K562 (cell line): ENCODE measurements around the gene TMX4. TPM values are rescaled to one million over a fixed set of nuclear protein-coding genes. Genes with fewer than 3 reads are reported as not detected.

Experiments
- ATAC-seq: fragments of 200-7000 bp; cut with Tn5 transposase; 3 replicates; pipeline ENCODE4 v1.9.1; 2020; ENCODE audit warnings: moderate library complexity
- BruUV-seq: library from RNA; stranded (reverse); fragments of 400-500 nt; replicated peaks from 2 replicates; lab custom pipeline; 2021; lab: Mats Ljungman, UMichigan
- CTCF ChIA-PET: fragments of 300-600 bp; formaldehyde crosslinking; extraction: SDS; loops from one replicate; lab custom pipeline; 2021; ENCODE audit warnings: low intra/inter-chr PET ratio; lab: Yijun Ruan, JAX
- POLR2A ChIA-PET: fragments of 300-600, 350-650 bp; sonication (Branson Sonifier 250); formaldehyde crosslinking; extraction: SDS; loops from one replicate; lab custom pipeline; 2021; ENCODE audit warnings: antibody characterized with exemption, inconsistent platforms; lab: Yijun Ruan, JAX
- DNase-seq, 4 experiments: peaks; one replicate each; pipeline versions ENCODE4 v3.0.0 to v3.0.0-alpha.2; 2011 to 2018; ENCODE audit warnings: low spot score in 3 of 4, mixed read lengths in 3 of 4; ENCODE audit errors: extremely low read depth in 1 of 4
- FAIRE-seq: peaks from 2 replicates; lab custom pipeline; 2011; peaks lifted over from hg19 to GRCh38; lab: Jason Lieb, UNC
- H2AFZ ChIP-seq: 2 replicates; pipeline ENCODE4 v1.6.0; 2011; ENCODE audit warnings: low read depth, low read length, control low read depth, inconsistent platforms
- H3K27ac ChIP-seq: fragments of 200-600 bp; 3 replicates; pipeline ENCODE4 v1.8.0; 2011; ENCODE audit warnings: low read depth, mild to moderate bottlenecking, control low read depth, inconsistent platforms, low read length, moderate library complexity, mixed read lengths; ENCODE audit errors: extremely low read depth
- H3K27me3 ChIP-seq, 2 experiments: fragments of 300-600 bp in 1 of 2; 2 replicates in 1 of 2; 3 replicates in 1 of 2; pipeline versions ENCODE4 v1.6.0 to v1.8.0; 2011; ENCODE audit warnings: inconsistent platforms in 2 of 2, low read length in 2 of 2, mild to moderate bottlenecking in 1 of 2, mixed read lengths in 1 of 2, moderate library complexity in 1 of 2; ENCODE audit not compliant: control insufficient read depth in 2 of 2, insufficient read depth in 2 of 2
- H3K36me3 ChIP-seq: fragments of 300-600 bp; 3 replicates; pipeline ENCODE4 v1.8.0; 2011; ENCODE audit warnings: mild to moderate bottlenecking, low read length, inconsistent platforms; ENCODE audit not compliant: control insufficient read depth, insufficient read depth
- H3K4me1 ChIP-seq, 2 experiments: fragments of 200-600 bp in 1 of 2; replicated peaks in 1 of 2; 2 replicates in 1 of 2; 3 replicates in 1 of 2; pipeline versions ENCODE4 v1.5.1 to v1.8.0; 2011; ENCODE audit warnings: inconsistent platforms in 2 of 2, low read length in 2 of 2, mild to moderate bottlenecking in 1 of 2, mixed read lengths in 1 of 2, moderate library complexity in 1 of 2; ENCODE audit not compliant: control insufficient read depth in 2 of 2, insufficient read depth in 2 of 2
- H3K4me2 ChIP-seq: 2 replicates; pipeline ENCODE4 v1.6.1; 2011; ENCODE audit warnings: low read length, control low read depth, inconsistent platforms, mixed read lengths; ENCODE audit not compliant: insufficient read depth
- H3K4me3 ChIP-seq: fragments of 200-600 bp; sonication (generic), shearing (Covaris generic); 2 replicates; pipeline ENCODE4 v1.5.1; 2016; ENCODE audit warnings: control low read depth, inconsistent platforms
- H3K79me2 ChIP-seq: fragments of 200-600 bp; 3 replicates; pipeline ENCODE4 v1.8.0; 2011; ENCODE audit warnings: low read length, inconsistent platforms; ENCODE audit not compliant: control insufficient read depth, insufficient read depth
- H3K9ac ChIP-seq, 2 experiments: 2 replicates each; pipeline versions ENCODE4 v1.6.0 to v1.6.1; 2011; ENCODE audit warnings: low read depth in 2 of 2, low read length in 2 of 2, control low read depth in 1 of 2, inconsistent platforms in 1 of 2, mild to moderate bottlenecking in 1 of 2, mixed read lengths in 1 of 2; ENCODE audit not compliant: insufficient read depth in 1 of 2
- H3K9me1 ChIP-seq: one replicate; pipeline ENCODE4 v1.6.0; 2011; ENCODE audit warnings: inconsistent platforms, mild to moderate bottlenecking, low read length, moderate library complexity; ENCODE audit not compliant: control insufficient read depth, insufficient read depth
- H3K9me3 ChIP-seq: replicated peaks from 2 replicates; pipeline ENCODE4 v1.5.1; 2011; ENCODE audit warnings: low read depth, low read length, inconsistent platforms; ENCODE audit not compliant: control insufficient read depth, insufficient read depth
- H4K20me1 ChIP-seq: replicated peaks from 2 replicates; pipeline ENCODE4 v1.6.1; 2011; ENCODE audit warnings: low read length, inconsistent platforms, mixed read lengths; ENCODE audit not compliant: control insufficient read depth, insufficient read depth
- ARID1B ChIP-seq: fragments of 450-650 bp; IDR thresholded peaks from 2 replicates; pipeline ENCODE4 v1.6.1; 2016; ENCODE audit warnings: antibody characterized with exemption, mild to moderate bottlenecking, inconsistent platforms
- RFX5 ChIP-seq: IDR thresholded peaks from 2 replicates; pipeline ENCODE4 v1.6.1; 2011; ENCODE audit warnings: low read depth, mild to moderate bottlenecking, improper control_type of control experiment, low read length
- TEAD4 ChIP-seq, 2 experiments: sonication (generic) in 1 of 2; formaldehyde crosslinking in 1 of 2; IDR thresholded peaks; 2 replicates each; pipeline versions ENCODE4 v1.6.1 to v1.8.0; 2012 to 2022; ENCODE audit warnings: borderline replicate concordance in 1 of 2, inconsistent platforms in 1 of 2, low read length in 1 of 2, mild to moderate bottlenecking in 1 of 2, missing genetic modification reagents in 1 of 2
- WGBS: fragments of 100-300 bp; shearing (Covaris generic); methylation state at CpG from one replicate; pipeline ENCODE4 v1.1.6; 2016; ENCODE audit warnings: low coverage, mixed read lengths; ENCODE audit not compliant: insufficient coverage; ENCODE audit errors: missing lambda C conversion rate; 5-methylcytosine and 5-hydroxymethylcytosine counted together
- in situ Hi-C: fragments of 300-500 bp; cut with MboI; formaldehyde crosslinking; loops from 4 replicates; pipeline ENCODE4 v1.15.0; 2018; ENCODE audit warnings: inconsistent platforms, mixed read lengths
- intact Hi-C: fragments of 100-400 bp; cut with micrococcal nuclease; formaldehyde crosslinking; loops from 2 replicates; pipeline ENCODE4 v1.14.2; 2022
- polyA plus RNA-seq, 8 experiments: library from polyadenylated mRNA; depleted of rRNA in 4 of 8; stranded (reverse) in 5 of 8; unstranded in 3 of 8; fragments of >200 nt; fragmentation: Nextera tagmentation in 2 of 8; fragmentation: Illumina TruSeq in 1 of 8; extraction: Ambion mirVana in 2 of 8; extraction: Trizol in 1 of 8; gene quantifications; 2 replicates each; pipeline versions ENCODE4 v1.2.1 to v1.2.3, GENCODE V29; 2011 to 2014; ENCODE audit warnings: inconsistent platforms in 1 of 8, missing spikeins in 1 of 8
- total RNA-seq, 7 experiments: library from RNA; depleted of rRNA in 6 of 7; stranded (reverse); fragments of >200 nt in 6 of 7; fragmentation: Illumina TruSeq in 2 of 7; extraction: Trizol in 2 of 7; gene quantifications; 2 replicates each; pipeline versions ENCODE4 v1.2.1 to v1.2.3, GENCODE V29; 2011 to 2021; ENCODE audit warnings: low replicate concordance in 1 of 7
- TF ChIP-seq, protein P1 (sequence below), 2 experiments: fragments of 450-650 bp; IDR thresholded peaks; 2 replicates each; pipeline ENCODE4 v1.6.1; 2018; ENCODE audit warnings: mild to moderate bottlenecking in 2 of 2, low read depth in 1 of 2; ENCODE audit not compliant: partially characterized antibody in 2 of 2
- TF ChIP-seq, protein P2 (sequence below): fragments of 250-450 bp; sonication (Bioruptor Pico); IDR thresholded peaks from 2 replicates; pipeline ENCODE4 v1.4.0; 2020; ENCODE audit warnings: mild to moderate bottlenecking, moderate library complexity, borderline replicate concordance
- TF ChIP-seq, protein P3 (sequence below), 2 experiments: fragments of 450-650 bp; conservative IDR thresholded peaks; 2 replicates each; pipeline ENCODE4 v1.6.1; 2017; ENCODE audit warnings: mild to moderate bottlenecking in 2 of 2, moderate library complexity in 2 of 2

The TMX4 gene
- total and polyA plus RNA-seq, 9 of the 15 experiments (the other 6 are each of a cell fraction or from before 2014, with no cell fraction given) = 4.4 to 19.3 (median 10.8) TPM

DNA sequence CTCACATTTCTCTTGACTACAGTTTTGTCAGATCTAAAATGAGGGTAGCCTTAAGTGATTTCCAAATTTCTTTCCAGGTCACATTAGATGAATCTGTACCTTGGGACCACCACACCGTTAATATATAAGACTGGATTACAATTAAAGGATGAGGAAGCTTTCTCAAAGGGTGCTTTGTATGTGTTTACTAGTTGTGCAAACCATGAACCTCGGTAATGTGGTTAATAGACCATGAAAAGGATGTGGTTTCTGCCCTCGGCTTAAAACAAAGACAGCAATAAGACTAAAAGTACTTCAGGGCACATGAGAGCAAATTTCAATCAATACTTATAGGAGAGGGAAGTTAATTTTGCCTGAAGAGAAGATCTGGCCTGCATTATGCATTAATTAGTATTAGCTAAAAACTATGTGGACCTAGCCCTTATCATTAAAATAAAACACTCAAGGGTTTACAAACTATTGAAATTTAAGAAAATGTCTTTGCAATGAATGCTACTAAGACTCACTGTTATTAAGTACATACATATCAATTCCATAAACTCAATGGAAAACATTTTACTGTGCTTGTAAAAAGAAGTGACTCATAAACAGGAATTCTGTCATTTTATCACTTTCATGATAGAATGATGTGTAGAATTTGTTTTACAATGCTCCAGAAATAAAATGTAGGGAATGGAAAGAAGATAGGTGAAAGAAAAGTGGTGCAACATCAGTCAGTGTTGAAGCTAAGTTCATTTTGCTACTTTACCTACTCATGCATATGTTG is 936 bp upstream of the TMX4 start (continued):
- TF ChIP-seq, protein P1, sequence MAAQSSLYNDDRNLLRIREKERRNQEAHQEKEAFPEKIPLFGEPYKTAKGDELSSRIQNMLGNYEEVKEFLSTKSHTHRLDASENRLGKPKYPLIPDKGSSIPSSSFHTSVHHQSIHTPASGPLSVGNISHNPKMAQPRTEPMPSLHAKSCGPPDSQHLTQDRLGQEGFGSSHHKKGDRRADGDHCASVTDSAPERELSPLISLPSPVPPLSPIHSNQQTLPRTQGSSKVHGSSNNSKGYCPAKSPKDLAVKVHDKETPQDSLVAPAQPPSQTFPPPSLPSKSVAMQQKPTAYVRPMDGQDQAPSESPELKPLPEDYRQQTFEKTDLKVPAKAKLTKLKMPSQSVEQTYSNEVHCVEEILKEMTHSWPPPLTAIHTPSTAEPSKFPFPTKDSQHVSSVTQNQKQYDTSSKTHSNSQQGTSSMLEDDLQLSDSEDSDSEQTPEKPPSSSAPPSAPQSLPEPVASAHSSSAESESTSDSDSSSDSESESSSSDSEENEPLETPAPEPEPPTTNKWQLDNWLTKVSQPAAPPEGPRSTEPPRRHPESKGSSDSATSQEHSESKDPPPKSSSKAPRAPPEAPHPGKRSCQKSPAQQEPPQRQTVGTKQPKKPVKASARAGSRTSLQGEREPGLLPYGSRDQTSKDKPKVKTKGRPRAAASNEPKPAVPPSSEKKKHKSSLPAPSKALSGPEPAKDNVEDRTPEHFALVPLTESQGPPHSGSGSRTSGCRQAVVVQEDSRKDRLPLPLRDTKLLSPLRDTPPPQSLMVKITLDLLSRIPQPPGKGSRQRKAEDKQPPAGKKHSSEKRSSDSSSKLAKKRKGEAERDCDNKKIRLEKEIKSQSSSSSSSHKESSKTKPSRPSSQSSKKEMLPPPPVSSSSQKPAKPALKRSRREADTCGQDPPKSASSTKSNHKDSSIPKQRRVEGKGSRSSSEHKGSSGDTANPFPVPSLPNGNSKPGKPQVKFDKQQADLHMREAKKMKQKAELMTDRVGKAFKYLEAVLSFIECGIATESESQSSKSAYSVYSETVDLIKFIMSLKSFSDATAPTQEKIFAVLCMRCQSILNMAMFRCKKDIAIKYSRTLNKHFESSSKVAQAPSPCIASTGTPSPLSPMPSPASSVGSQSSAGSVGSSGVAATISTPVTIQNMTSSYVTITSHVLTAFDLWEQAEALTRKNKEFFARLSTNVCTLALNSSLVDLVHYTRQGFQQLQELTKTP (IDR thresholded peaks at IDR 0.05; ENCODE audit: low read depth in 1 of 2, partially characterized antibody in 2 of 2) = no peak
- no peak for TF ChIP-seq RFX5

DNA sequence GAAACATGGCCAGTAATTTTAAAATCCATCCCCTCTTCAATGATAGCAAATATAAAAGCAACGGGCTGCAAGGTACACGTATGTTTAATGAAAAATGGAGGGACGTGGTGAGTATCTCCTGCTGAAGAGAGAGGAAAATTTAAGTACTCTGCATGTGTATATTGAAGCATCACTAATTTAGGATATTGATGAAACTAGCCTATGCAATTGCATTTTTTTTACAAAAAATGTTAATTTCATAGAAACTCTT is 362 bp upstream of the TMX4 start:
- no peak for FAIRE-seq
- peaks cover 26% of the 10 kb centered on the region for H3K79me2 ChIP-seq
- no peaks in the 10 kb centered on the region for H3K9me1 ChIP-seq
- ChIA-PET CTCF (no interaction called here), POLR2A (interaction anchor here (0.6 to 1.1 kb wide), 3 partner anchors 10 to 32 kb away, joined by 3 read pairs; no protein-coding TSS in a partner anchor)
- no peaks in the 10 kb centered on the region for H3K36me3 ChIP-seq
- peak overlapping the region; percentile 75 for H3K4me2 ChIP-seq
- H2AFZ ChIP-seq = peak overlapping the region; percentile 91
- intact Hi-C loops = no loop called here
- no TSS peak for BruUV-seq
- TF ChIP-seq, protein P2, sequence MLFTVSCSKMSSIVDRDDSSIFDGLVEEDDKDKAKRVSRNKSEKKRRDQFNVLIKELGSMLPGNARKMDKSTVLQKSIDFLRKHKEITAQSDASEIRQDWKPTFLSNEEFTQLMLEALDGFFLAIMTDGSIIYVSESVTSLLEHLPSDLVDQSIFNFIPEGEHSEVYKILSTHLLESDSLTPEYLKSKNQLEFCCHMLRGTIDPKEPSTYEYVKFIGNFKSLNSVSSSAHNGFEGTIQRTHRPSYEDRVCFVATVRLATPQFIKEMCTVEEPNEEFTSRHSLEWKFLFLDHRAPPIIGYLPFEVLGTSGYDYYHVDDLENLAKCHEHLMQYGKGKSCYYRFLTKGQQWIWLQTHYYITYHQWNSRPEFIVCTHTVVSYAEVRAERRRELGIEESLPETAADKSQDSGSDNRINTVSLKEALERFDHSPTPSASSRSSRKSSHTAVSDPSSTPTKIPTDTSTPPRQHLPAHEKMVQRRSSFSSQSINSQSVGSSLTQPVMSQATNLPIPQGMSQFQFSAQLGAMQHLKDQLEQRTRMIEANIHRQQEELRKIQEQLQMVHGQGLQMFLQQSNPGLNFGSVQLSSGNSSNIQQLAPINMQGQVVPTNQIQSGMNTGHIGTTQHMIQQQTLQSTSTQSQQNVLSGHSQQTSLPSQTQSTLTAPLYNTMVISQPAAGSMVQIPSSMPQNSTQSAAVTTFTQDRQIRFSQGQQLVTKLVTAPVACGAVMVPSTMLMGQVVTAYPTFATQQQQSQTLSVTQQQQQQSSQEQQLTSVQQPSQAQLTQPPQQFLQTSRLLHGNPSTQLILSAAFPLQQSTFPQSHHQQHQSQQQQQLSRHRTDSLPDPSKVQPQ (CRISPR knock-in tag) = no peak
- TF ChIP-seq TEAD4 (IDR thresholded peaks at IDR 0.05; ENCODE audit: low read length) (no peak), TEAD4 (CRISPR knock-in tag; IDR thresholded peaks at IDR 0.05; ENCODE audit: borderline replicate concordance) (no peak), ARID1B (0 out of 2 replicates have a peak, but pooled peaks have one; percentile 3)
- TF ChIP-seq, protein P3, sequence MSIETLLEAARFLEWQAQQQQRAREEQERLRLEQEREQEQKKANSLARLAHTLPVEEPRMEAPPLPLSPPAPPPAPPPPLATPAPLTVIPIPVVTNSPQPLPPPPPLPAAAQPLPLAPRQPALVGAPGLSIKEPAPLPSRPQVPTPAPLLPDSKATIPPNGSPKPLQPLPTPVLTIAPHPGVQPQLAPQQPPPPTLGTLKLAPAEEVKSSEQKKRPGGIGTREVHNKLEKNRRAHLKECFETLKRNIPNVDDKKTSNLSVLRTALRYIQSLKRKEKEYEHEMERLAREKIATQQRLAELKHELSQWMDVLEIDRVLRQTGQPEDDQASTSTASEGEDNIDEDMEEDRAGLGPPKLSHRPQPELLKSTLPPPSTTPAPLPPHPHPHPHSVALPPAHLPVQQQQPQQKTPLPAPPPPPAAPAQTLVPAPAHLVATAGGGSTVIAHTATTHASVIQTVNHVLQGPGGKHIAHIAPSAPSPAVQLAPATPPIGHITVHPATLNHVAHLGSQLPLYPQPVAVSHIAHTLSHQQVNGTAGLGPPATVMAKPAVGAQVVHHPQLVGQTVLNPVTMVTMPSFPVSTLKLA (conservative IDR thresholded peaks at IDR 0.05) = 0 out of 4 replicates have a peak, but pooled peaks of 1 of the 2 experiments have one; percentile 2
- TF ChIP-seq, all 486 proteins: peak for 2
- Histone ChIP-seq H3K9me3 (no peaks in the 10 kb centered on the region), H4K20me1 (no peaks in the 10 kb centered on the region), H3K4me3 (peak overlapping the region; percentile 70), H3K27me3 (no peaks in the 10 kb centered on the region), H3K4me1 (peaks cover 0 to 21% of the 10 kb centered on the region in 2 experiments; a peak in 3 of 5 replicates), H3K27ac (no peak overlapping the region), H3K9ac (peak overlapping the region in 1 of 2 experiments; percentile 86; a peak in 2 of 4 replicates)
- ATAC-seq (no peak), DNase-seq (no peak)
- in situ Hi-C loops = no loop called here
- 7% methylated on average over 3 of the region's 3 CpGs for WGBS
